WTC11 (cell line): ENCODE measurements around the gene HAO2. TPM values are rescaled to one million over a fixed set of nuclear protein-coding genes. Genes with fewer than 3 reads are reported as not detected.

Experiments
- JUN ChIP-seq: sonication (generic); formaldehyde crosslinking; IDR thresholded peaks from 2 replicates; pipeline ENCODE4 v1.8.0; 2023; ENCODE audit warnings: mild to moderate bottlenecking, missing genetic modification reagents
- SP1 ChIP-seq: sonication (generic); formaldehyde crosslinking; conservative IDR thresholded peaks from 2 replicates; pipeline ENCODE4 v1.8.1; 2022; ENCODE audit warnings: missing genetic modification reagents
- TEAD4 ChIP-seq: sonication (generic); formaldehyde crosslinking; IDR thresholded peaks from 2 replicates; pipeline ENCODE4 v1.8.0; 2022; ENCODE audit warnings: mild to moderate bottlenecking, missing genetic modification reagents
- total RNA-seq: library from RNA; stranded (reverse); gene quantifications from 3 replicates; pipeline ENCODE4 v1.2.3, GENCODE V29; 2021
- TF ChIP-seq, protein P1 (sequence below): fragments of 250-450 bp; sonication (Bioruptor Pico); conservative IDR thresholded peaks from 2 replicates; pipeline ENCODE4 v1.9.0; 2021; ENCODE audit warnings: mild to moderate bottlenecking
- TF ChIP-seq, protein P2 (sequence below): sonication (generic); formaldehyde crosslinking; IDR thresholded peaks from 2 replicates; pipeline ENCODE4 v1.8.1; 2022; ENCODE audit warnings: low read depth, mild to moderate bottlenecking, moderate library complexity, missing genetic modification reagents, borderline replicate concordance

The HAO2 gene
- total RNA-seq, 1 experiment from 2014 or later, result 1.0 TPM

DNA sequence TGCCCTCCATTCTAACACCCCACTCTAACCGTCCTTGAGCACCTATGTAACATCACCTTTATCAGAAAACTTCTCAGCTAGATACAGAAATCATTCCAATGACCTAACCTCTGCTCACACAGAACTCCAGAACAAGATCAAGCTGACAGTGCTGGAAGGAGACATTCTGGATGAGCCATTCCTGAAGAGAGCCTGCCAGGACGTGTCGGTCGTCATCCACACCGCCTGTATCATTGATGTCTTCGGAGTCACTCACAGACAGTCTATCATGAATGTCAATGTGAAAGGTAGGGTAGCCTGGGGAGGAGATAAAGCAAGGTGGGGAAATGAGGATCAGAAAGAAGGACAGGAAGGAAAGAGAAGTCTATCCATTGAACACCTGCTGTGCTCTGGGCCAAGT, 74.2 kb downstream of the HAO2 start (continued):
- no peak for TF ChIP-seq JUN (CRISPR knock-in tag)
- TF ChIP-seq TEAD4 (CRISPR knock-in tag), result no peak
- TF ChIP-seq, protein P1, sequence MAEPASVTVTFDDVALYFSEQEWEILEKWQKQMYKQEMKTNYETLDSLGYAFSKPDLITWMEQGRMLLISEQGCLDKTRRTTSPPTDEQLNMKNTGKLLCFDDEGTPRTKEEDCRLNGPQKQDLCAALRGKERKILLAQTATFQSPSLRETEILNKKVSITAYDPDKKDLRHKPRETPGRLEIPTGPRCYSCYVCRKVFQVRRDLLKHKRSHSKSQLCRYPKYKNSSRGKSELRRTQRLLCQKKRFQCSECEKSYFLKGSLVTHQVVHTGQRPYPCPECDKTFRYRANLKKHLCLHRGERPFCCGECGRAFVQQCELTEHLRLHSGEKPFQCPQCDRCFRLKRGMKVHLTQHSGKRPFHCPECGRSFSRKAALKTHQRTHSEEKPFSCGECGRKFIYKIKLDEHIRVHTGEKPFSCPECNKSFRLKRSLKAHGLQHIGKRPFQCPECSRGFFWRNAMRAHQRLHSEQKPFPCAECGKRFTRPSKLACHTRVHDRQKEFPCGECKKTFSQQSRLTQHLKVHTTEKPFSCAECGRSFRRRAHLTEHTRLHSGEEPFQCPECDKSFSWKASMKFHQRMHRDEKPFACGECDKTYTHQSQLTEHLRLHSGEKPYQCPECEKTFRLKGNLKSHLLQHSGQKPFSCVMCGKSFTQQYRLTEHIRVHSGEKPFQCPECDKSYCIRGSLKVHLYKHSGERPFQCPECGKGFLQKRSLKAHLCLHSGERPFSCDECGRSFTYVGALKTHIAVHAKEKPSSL (CRISPR knock-in tag), result no peak
- TF ChIP-seq, protein P2, sequence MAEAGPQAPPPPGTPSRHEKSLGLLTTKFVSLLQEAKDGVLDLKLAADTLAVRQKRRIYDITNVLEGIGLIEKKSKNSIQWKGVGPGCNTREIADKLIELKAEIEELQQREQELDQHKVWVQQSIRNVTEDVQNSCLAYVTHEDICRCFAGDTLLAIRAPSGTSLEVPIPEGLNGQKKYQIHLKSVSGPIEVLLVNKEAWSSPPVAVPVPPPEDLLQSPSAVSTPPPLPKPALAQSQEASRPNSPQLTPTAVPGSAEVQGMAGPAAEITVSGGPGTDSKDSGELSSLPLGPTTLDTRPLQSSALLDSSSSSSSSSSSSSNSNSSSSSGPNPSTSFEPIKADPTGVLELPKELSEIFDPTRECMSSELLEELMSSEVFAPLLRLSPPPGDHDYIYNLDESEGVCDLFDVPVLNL (CRISPR knock-in tag), result no peak
- TF ChIP-seq SP1 (CRISPR knock-in tag), result no peak
- TF ChIP-seq, all 79 proteins: peak for 0

Other genes with a start within 250 kb of the HAO2 start
- gene WARS2, start 228.1 kb upstream of the HAO2 start, total RNA-seq, result 9.3 to 12.2 TPM (median 9.7 TPM) in 3 replicates
- 0.94 to 1.0 TPM (median 0.94 TPM) in 3 replicates for gene HSD3B2, start 46.4 kb downstream of the HAO2 start, total RNA-seq
- gene HSD3B1, start 138.4 kb downstream of the HAO2 start, total RNA-seq, result not detected in 3 replicates